BLaER1 (cell line): ENCODE measurements around the gene TFRC.
"Not testable (repeated sequence)": the region's sequence is repeated elsewhere in the genome, so short reads cannot be mapped to it uniquely, and the experiment has no call there.

ENCODE experiments used
- H3K27ac ChIP-seq: shearing (Covaris generic); formaldehyde crosslinking; 2 replicates; pipeline ENCODE4 v1.8.1; 2022
- H3K27me3 ChIP-seq: shearing (Covaris generic); formaldehyde crosslinking; 2 replicates; pipeline ENCODE4 v1.8.1; 2022
- H3K36me3 ChIP-seq: shearing (Covaris generic); formaldehyde crosslinking; 2 replicates; pipeline ENCODE4 v1.8.1; 2022
- H3K4me1 ChIP-seq: shearing (Covaris generic); formaldehyde crosslinking; 2 replicates; pipeline ENCODE4 v1.8.1; 2022
- H3K4me2 ChIP-seq: shearing (Covaris generic); formaldehyde crosslinking; 2 replicates; pipeline ENCODE4 v1.8.1; 2022
- H3K4me3 ChIP-seq: shearing (Covaris generic); formaldehyde crosslinking; 2 replicates; pipeline ENCODE4 v1.8.1; 2022
- H3K9ac ChIP-seq: shearing (Covaris generic); formaldehyde crosslinking; 2 replicates; pipeline ENCODE4 v1.8.1; 2022
- H3K9me3 ChIP-seq: shearing (Covaris generic); formaldehyde crosslinking; 2 replicates; pipeline ENCODE4 v1.8.1; 2022
- H4K20me1 ChIP-seq: shearing (Covaris generic); formaldehyde crosslinking; 2 replicates; pipeline ENCODE4 v1.8.1; 2022
- Cebpa-rat ChIP-seq: shearing (Covaris generic); IDR thresholded peaks from 2 replicates; pipeline ENCODE4 v1.8.1; 2022

The TFRC gene

DNA sequence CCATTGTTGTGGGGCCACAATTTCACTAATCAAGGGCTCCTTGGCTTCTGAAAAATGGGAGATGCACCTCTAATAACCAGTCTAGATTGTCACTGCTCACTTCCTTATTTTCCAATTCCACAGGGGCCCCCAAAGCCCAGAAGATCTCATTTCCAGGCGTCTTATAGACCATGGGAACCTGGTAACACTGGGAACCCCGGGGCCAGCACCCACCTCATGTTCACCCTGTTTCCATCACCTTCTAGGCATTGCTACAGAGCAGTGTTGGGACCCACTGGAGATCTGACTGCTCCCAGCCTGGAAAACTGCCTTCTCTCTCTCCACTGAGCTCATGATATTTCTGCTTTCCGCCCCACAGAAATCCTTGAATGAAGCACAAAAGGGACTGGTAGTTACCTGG is 61.5 kb downstream of the TFRC start:
- no peak overlapping the region for H3K4me2 ChIP-seq
- no peak overlapping the region for H3K9ac ChIP-seq
- H3K9me3 ChIP-seq: no peaks in the 10 kb centered on the region
- no peak for TF ChIP-seq Cebpa-rat
- H3K27me3 ChIP-seq: no peaks in the 10 kb centered on the region
- H3K36me3 ChIP-seq: no peaks in the 10 kb centered on the region
- no peaks in the 10 kb centered on the region for H3K4me1 ChIP-seq
- H3K27ac ChIP-seq: no peak overlapping the region
- H3K4me3 ChIP-seq: no peak overlapping the region
- H4K20me1 ChIP-seq: no peaks in the 10 kb centered on the region

DNA sequence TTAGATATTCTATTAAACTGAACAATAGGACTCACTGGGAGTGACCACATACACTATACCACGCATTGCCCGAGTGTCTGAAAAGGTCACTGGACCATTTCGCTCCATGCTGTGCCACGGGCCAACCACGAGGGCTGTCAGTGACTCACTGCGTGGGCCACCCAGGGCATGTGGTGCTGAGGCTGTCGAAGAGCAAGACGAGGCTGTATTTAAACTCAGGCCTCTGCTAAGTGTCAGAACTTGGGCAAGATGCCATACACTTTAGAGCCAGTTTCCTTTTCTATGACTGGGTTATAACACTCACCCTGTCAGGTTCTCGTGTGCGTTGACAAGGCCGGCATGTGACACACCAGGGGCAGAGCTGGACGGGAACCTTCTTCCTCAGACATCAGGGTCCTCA is 62.3 kb downstream of the TFRC start:
- not testable (repeated sequence) for H3K36me3 ChIP-seq, H3K4me3 ChIP-seq, H3K9me3 ChIP-seq, H3K4me1 ChIP-seq, H3K27me3 ChIP-seq, H3K9ac ChIP-seq, H4K20me1 ChIP-seq, H3K4me2 ChIP-seq, H3K27ac ChIP-seq

DNA sequence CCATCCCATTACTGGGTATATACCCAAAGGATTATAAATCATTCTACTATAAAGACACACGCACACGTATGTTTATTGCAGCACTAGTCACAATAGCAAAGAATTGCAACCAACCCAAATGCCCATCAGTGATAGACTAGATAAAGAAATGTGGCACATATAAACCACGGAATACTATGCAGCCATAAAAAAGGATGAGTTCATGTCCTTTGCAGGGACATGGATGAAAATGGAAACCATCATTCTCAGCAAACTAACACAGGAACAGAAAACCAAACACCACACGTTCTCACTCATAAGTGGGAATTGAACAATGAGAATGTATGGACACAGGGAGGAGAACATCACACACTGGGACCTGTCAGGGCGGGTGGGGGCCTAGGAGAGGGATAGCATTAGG is 63.7 kb downstream of the TFRC start:
- H3K4me2 ChIP-seq, H3K4me1 ChIP-seq, H3K27me3 ChIP-seq, H3K9me3 ChIP-seq, H3K27ac ChIP-seq, H3K36me3 ChIP-seq, H3K9ac ChIP-seq, H4K20me1 ChIP-seq, H3K4me3 ChIP-seq: not testable (repeated sequence)

DNA sequence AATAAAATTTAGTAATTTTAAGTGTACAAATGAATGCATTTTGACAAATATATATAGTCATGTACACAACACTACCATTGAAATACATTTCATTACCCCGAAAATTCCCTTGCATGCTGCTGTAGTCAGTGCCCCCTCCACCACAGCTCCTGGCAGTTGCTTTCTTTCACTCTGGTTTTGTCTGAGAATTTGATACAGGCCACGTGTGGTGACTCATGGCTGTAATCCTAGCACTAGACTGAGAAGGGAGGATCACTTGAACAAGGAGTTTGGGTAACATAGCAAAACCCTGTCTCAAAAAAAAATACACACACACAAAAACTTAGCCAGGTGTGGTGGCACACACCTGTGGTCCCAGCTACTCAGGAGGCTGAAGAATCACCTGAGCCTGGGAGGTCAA is 65.4 kb downstream of the TFRC start:
- Histone ChIP-seq H3K27me3 (no peaks in the 10 kb centered on the region), H4K20me1 (no peaks in the 10 kb centered on the region), H3K36me3 (no peaks in the 10 kb centered on the region), H3K4me2 (no peak overlapping the region), H3K4me3 (no peak overlapping the region), H3K4me1 (no peaks in the 10 kb centered on the region), H3K9me3 (0 out of 2 replicates have a peak, but pooled peaks cover 3% of the 10 kb centered on the region), H3K27ac (no peak overlapping the region), H3K9ac (no peak overlapping the region)
- TF ChIP-seq Cebpa-rat: no peak

DNA sequence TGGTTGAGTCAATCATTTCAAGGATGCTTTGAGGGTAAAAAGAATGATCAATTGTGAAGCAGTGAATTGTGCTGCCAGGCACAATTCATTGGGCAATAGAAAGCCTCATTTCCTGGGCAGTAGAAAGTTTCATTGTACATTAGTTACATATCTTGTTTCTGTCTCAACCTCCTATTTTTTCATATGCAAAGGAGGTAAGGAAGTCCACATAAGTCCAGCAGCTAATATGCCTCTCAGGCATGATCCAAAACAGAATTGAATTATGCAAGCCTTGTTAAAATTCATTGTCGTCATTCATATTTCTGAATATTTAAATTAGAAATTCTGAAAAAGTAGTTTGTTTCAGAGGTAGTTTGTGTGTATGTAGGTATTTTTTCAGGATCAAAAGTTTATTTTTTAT is 65.8 kb downstream of the TFRC start:
- Histone ChIP-seq H4K20me1 (no peaks in the 10 kb centered on the region), H3K9me3 (peaks cover 7% of the 10 kb centered on the region; the same call in 1 of the 2 replicates), H3K4me3 (no peak overlapping the region), H3K27ac (no peak overlapping the region), H3K27me3 (no peaks in the 10 kb centered on the region), H3K36me3 (no peaks in the 10 kb centered on the region), H3K4me2 (no peak overlapping the region), H3K9ac (no peak overlapping the region), H3K4me1 (no peaks in the 10 kb centered on the region)
- TF ChIP-seq Cebpa-rat: no peak

DNA sequence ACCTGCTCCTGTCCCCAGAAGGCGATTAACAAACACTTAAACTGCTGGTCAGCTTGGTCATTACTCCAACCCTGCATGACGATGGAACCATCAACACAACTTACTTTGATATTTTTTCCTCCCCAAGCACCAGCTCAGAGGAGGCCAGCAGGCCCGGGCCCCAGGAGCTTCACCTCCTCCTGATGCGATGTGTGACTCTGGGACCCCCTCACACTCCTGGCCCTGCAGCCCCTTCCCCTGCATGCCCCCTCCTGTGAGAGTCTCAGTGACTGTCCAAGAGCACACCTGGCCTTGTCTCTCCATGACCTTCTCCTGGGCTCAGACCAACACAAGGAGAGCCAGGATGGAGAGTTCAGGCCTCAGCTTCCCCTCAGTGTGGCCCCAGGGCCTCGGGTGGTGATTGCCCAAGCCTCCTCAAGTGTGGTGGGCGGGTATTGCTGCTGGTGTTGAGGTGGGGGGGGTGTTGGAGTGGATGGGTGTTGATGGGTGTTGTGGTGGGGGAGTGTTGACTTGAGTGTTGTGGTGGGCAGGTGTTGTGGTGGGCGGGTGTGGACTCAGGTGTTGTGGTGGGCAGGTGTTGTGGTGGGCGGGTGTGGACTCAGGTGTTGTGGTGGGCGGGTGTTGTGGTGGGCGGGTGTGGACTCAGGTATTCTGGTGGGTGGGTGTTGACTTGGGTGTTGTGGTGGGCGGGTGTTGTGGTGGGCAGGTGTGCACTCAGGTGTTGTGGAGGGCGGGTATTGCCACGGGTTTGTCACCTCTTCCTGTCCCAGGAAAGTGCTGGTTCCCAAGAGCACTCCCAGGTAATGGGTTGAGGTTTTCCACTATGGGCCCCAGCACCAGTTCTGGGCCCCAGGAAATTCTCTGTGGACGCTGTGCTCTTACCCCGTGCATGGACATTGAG is 68.1 kb downstream of the TFRC start:
- H3K4me3 ChIP-seq: no peak overlapping the region
- H3K27ac ChIP-seq: no peak overlapping the region
- H4K20me1 ChIP-seq: no peaks in the 10 kb centered on the region
- H3K9me3 ChIP-seq: peaks cover 21% of the 10 kb centered on the region
- no peaks in the 10 kb centered on the region for H3K27me3 ChIP-seq
- H3K36me3 ChIP-seq: no peaks in the 10 kb centered on the region
- H3K4me1 ChIP-seq: no peaks in the 10 kb centered on the region
- H3K4me2 ChIP-seq: no peak overlapping the region
- H3K9ac ChIP-seq: no peak overlapping the region
- TF ChIP-seq Cebpa-rat: no peak

DNA sequence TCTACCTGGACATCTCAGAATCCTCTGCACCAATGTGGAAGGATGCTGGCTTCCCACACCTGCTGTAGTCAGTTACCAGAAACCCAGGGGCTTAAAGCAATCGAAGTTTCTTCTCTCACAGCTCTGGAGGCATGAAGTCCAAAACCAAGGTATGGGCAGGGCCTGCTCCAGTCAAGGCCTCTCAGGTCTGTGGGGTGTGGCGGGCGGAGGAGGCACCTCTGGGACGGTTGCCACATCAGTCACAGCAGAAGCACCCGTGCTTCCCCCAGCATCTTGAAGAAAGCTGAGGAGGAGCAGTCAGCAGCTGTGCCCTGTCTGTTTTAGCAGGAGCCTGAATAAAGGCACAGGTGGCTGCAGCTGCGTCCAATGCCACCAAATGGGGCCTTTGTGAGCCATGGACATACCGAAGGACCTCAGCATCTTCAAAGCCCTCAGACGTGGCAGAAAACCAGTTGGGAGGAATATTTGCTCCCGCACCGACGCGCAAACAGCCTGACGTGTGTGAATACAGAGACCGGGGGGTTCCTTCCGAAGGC is 68.9 kb downstream of the TFRC start:
- no peaks in the 10 kb centered on the region for H3K36me3 ChIP-seq
- TF ChIP-seq Cebpa-rat: no peak
- no peaks in the 10 kb centered on the region for H3K27me3 ChIP-seq
- no peak overlapping the region for H3K4me2 ChIP-seq
- H3K4me1 ChIP-seq: no peaks in the 10 kb centered on the region
- no peak overlapping the region for H3K27ac ChIP-seq
- no peak overlapping the region for H3K9ac ChIP-seq
- H3K4me3 ChIP-seq: no peak overlapping the region
- peaks cover 25% of the 10 kb centered on the region for H3K9me3 ChIP-seq
- H4K20me1 ChIP-seq: no peaks in the 10 kb centered on the region

DNA sequence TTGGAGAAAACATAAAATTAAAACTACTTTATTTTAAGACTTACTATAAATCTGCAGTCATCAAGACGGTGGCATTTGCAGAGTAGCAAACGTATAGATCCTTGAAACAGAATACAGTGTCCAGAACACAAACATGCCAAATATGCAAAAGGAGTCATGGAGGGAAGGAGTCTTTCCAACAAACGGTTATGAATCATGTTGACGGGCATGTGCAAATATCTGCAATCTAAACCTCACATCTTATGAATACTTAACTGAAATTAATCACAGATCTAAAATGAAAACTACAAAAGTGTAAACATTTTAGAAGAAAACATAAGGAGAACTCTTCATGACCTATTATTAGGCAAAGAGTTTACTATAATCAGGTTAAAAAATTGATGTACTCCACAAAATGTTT is 69.4 kb downstream of the TFRC start:
- Histone ChIP-seq H4K20me1 (no peaks in the 10 kb centered on the region), H3K4me3 (no peak overlapping the region)

DNA sequence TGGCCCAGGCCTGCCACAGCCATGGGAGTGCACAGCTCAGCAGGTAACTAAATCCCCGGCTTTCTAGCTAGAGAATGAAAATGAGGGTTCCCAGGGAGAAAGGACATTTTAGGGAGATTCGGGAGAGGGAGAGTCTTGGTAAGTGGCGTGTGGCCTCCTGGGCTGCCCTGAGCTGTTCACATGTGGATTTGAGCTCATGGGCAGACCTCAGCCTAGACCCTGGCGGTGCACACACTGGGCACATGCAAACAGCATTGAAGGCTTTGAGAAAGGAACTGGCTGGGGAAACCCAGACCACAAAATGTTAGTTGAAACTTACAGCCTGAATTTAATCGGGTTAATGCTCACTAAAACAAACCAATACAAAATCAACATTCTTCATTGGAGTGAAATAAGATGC is 72.4 kb downstream of the TFRC start:
- Histone ChIP-seq H3K4me1 (no peaks in the 10 kb centered on the region), H3K4me2 (no peak overlapping the region), H3K4me3 (no peak overlapping the region), H3K9me3 (peaks cover 33% of the 10 kb centered on the region), H3K27ac (no peak overlapping the region), H3K36me3 (no peaks in the 10 kb centered on the region), H4K20me1 (no peaks in the 10 kb centered on the region), H3K27me3 (no peaks in the 10 kb centered on the region), H3K9ac (no peak overlapping the region)
- no peak for TF ChIP-seq Cebpa-rat

More for the DNA sequence above, 69.4 kb downstream of the TFRC start:
- Histone ChIP-seq H3K4me2 (no peak overlapping the region), H3K27ac (no peak overlapping the region), H3K27me3 (no peaks in the 10 kb centered on the region), H3K9ac (no peak overlapping the region), H3K9me3 (peaks cover 29% of the 10 kb centered on the region), H3K36me3 (no peaks in the 10 kb centered on the region), H3K4me1 (no peaks in the 10 kb centered on the region)
- TF ChIP-seq Cebpa-rat: no peak

DNA sequence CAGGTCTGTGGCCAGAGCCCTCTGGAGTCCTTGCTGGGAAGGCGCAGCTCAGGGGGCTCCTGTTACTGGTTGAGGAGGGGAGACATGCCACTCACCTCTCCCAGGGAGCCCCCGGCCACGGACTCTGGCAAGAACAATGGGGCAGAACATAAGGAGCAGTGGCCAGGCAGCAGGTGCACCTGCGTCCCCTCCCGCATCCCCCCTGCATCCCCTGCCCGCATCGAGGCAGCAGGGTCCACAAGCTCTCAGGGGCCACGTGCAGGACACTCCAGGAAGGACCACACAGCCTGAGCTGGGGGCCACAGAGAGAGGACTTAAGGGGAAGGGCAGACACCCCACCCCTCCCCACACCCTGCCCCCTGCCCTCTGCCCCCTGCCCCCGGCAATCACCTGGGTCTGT is 73.0 kb downstream of the TFRC start:
- Histone ChIP-seq H3K4me2 (no peak overlapping the region), H3K27me3 (no peaks in the 10 kb centered on the region), H3K9me3 (peaks cover 39% of the 10 kb centered on the region), H3K9ac (no peak overlapping the region), H3K4me3 (no peak overlapping the region), H3K36me3 (no peaks in the 10 kb centered on the region), H3K4me1 (no peaks in the 10 kb centered on the region), H3K27ac (no peak overlapping the region), H4K20me1 (no peaks in the 10 kb centered on the region)
- TF ChIP-seq Cebpa-rat: no peak

DNA sequence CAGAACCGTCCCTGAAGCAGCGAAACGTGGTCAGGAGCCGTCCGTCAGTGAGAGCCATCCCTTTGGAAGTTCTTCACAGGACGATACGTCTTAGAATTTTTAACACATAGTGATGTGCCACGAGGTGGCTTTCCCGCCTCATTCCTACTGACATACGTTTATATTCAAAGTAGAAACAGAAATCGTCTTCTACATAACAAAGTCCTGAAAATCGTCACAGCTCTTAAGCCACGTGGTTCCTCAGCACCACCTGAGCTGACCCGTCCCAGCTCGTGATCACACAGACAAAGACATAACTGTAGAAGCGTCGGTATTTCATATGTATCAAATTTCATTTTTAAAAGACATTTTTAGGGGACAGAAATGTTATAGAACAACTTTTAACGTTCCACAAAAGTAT is 73.5 kb downstream of the TFRC start:
- Histone ChIP-seq H3K4me2 (no peak overlapping the region), H3K27me3 (no peaks in the 10 kb centered on the region), H3K9ac (no peak overlapping the region), H4K20me1 (no peaks in the 10 kb centered on the region), H3K36me3 (no peaks in the 10 kb centered on the region), H3K4me1 (no peaks in the 10 kb centered on the region), H3K27ac (no peak overlapping the region), H3K9me3 (peaks cover 44% of the 10 kb centered on the region), H3K4me3 (no peak overlapping the region)
- no peak for TF ChIP-seq Cebpa-rat
